ENCODE data around the gene TPST2.

Gene TPST2

DNA sequence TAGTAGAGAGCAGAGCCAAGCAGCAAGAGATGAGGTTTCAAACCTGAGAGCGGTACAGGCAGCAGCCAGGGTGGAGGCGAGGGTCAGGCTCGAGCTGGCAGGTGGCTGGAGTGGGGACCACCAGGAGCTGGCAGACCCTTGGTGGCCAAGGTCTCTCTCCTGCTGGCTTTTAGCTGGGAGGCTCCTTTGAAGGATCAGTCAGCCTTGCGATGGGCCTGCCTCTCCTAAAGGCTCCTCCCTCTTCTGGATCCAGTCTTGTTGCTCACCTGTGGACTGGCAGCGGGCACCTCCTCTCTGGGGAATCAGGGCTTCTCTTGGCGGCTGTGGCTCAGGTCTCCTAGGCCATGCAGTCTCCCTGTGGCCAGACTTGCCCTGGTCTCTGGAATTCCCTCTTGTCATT is 24.8 kb downstream of the TPST2 start:
- Histone ChIP-seq H3K27ac (no peak overlapping the region), H3K4me3 (no peak overlapping the region)
- TF ChIP-seq, protein P1, sequence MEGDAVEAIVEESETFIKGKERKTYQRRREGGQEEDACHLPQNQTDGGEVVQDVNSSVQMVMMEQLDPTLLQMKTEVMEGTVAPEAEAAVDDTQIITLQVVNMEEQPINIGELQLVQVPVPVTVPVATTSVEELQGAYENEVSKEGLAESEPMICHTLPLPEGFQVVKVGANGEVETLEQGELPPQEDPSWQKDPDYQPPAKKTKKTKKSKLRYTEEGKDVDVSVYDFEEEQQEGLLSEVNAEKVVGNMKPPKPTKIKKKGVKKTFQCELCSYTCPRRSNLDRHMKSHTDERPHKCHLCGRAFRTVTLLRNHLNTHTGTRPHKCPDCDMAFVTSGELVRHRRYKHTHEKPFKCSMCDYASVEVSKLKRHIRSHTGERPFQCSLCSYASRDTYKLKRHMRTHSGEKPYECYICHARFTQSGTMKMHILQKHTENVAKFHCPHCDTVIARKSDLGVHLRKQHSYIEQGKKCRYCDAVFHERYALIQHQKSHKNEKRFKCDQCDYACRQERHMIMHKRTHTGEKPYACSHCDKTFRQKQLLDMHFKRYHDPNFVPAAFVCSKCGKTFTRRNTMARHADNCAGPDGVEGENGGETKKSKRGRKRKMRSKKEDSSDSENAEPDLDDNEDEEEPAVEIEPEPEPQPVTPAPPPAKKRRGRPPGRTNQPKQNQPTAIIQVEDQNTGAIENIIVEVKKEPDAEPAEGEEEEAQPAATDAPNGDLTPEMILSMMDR (IDR thresholded peaks at IDR 0.05) = no peak
- DNase-seq (ENCODE audit: low spot score) = no peak

DNA sequence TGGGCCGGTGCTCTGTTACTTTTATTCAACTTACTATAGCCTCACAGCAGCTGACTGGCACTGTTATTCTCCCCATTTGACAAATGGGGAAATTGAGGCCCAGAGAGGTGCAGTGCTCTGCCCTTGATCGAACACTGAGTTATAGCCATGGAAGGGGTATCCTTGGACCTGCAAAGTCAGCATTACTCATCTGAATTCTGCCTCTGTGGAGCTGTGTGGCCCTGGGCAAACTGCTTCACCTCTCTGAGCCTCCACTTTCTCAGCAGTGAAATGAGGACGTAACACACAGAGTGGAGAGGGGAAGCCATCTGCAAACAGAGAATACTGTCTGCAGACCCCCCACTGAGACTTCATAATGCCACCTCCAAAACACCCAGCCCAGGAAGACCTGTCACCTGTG is 25.3 kb downstream of the TPST2 start:
- DNase-seq (ENCODE audit: low spot score) = no peak
- H3K27ac ChIP-seq = no peak overlapping the region
- TF ChIP-seq, protein P1 (IDR thresholded peaks at IDR 0.05) = no peak
- H3K4me3 ChIP-seq = no peak overlapping the region

DNA sequence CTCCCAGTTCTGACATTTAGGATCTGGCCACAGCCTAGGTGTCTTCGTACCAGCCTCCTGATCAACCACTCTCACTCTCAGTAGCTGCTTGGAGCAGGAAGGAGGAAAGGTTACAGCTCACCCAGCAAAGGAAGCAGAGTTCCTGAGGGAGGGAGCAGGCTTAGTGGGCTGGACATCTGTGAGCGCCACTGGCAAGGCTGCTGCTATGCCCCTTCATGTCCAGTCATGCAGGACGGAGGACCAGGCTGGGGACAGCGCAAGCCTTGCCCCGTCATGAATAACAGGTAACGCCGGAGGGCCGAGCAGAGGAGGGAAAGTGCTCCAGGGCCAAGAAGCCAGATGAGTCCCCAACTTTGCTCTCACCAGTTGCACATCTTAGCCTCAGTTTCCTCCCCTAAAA is 25.8 kb downstream of the TPST2 start:
- no peak overlapping the region for H3K4me3 ChIP-seq
- no peak overlapping the region for H3K27ac ChIP-seq
- no peak for DNase-seq (ENCODE audit: low spot score)
- TF ChIP-seq, protein P1 (IDR thresholded peaks at IDR 0.05) = no peak

DNA sequence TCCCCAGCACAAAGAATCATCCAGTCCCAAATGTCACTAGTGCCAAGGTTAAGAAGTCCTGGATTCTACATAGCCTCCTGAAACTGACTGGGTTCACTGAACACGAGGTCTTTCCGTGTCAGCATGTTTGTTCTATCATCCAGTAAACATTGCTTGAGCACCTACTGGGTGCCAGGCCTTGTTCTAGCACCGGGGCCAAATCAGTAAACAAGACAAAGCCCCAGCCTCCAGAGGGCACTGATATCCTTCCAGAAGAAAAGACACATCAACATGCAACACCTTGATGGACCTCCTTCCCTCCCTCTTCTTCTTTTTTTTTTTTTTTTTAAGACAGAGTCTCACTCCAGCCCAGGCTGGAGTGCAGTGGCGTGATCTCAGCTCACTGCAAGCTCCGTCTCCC is 26.9 kb downstream of the TPST2 start:
- no peak overlapping the region for H3K4me3 ChIP-seq
- no peak for DNase-seq (ENCODE audit: low spot score)
- no peak overlapping the region for H3K27ac ChIP-seq
- TF ChIP-seq, protein P1 (IDR thresholded peaks at IDR 0.05) = no peak

DNA sequence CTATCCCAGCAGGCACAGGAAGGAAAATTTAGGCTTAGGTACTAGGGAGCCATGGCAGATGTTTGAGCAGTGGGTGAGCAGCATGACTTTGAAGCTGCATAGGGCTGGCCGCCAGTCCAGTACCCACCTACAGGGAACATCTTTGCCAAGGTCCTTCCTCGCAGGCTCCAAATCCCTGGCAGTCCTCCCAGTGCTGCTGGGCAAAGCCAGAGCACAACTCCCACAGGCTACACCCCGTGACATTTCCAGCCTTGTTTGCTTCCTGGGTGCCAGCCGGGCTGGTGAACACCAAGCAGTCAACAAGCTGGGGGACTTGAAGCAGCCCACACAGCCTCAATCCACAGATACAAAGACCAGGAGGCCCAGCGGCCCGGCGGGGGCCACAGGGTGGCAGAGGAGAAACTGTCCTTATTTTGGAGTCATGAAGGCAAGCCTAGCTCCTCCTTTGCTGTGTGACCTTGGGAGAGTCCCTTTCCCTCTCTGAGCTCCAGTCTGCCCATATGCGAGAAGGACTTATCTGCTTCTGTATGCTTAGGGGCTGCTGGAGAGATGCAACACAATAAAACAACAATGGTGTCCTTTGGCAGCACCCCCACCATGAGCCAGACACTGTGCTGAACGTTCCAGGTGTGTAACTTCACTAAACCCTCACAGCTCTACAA is 28.0 kb downstream of the TPST2 start:
- TF ChIP-seq, protein P1 (IDR thresholded peaks at IDR 0.05) = no peak
- Histone ChIP-seq H3K27ac (no peak overlapping the region), H3K4me3 (no peak overlapping the region)
- no peak for DNase-seq (ENCODE audit: low spot score)

DNA sequence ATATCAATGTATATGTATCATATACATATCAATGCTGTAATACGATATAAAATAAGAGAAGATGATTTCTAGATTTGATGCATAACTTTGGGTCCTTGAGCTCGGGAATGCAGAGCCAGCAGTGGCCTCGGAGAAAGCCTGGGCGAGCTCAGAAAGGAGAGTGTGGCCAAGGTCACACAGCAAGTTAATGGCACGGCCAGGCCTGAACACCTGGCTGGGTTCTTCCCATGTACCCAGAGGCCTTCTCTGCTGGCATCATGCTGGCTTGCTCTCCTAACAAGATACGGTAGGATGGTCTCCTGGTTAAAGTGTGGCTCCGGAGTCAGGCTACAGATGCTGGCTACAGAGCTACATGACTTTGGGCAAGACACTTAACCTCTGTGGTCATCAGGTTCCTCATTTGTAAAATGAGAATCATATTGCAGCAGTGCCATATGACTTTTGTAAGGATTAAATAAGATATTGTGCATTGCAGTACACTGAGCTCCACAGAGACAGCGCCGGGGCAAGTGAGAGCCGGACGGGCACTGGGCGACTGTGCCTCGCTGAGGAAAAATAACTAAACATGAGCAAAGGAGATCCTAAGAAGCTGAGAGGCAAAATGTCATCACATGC is 29.9 kb downstream of the TPST2 start:
- DNase-seq (ENCODE audit: low spot score) = no peak
- TF ChIP-seq, protein P1 (IDR thresholded peaks at IDR 0.05) = no peak
- Histone ChIP-seq H3K27ac (no peak overlapping the region), H3K4me3 (no peak overlapping the region)

DNA sequence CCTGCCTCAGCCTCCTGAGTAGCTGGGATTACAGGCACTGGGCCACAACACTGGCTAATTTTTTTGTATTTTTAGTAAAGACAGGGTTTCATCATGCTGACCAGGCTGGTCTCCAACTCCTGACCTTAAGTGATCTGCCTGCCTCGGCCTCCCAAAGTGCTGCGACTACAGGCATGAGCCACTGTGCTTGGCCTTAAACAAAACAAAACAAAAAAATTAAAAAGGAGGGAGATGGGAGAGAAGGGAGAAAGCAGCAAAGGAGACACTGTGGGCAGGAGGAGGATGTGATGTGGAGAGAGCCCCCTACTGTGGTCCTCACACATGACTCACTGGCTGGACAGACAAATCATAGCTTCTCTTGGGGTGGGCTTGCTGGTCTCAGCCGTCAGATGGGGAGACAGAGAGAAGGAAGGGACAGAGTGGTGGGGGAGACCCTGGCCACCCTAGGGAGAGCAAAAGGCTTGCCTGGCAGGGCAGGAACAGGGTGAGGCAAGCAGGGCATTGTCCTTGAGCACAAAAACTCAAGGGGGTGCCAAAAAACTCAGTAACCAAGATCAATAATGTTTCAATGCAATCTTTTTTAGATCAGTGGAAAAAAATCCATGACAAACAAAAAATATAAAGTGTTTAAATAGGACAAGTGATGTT is 31.6 kb downstream of the TPST2 start:
- Histone ChIP-seq H3K4me3 (no peak overlapping the region), H3K27ac (no peak overlapping the region)
- no peak for DNase-seq (ENCODE audit: low spot score)
- TF ChIP-seq, protein P1 (IDR thresholded peaks at IDR 0.05) = no peak
